ENCODE measurements around the gene RAD9A. TPM values are rescaled to one million over a fixed set of nuclear protein-coding genes. Genes with fewer than 3 reads are reported as not detected.

The RAD9A gene
- total RNA-seq, 3 donors from 2014 or later, result 11.0 to 31.0 (median 24.6) TPM

GRCh38 chr11:67431346-67432249, 39.8 kb downstream of the RAD9A start:
- H3K4me1 ChIP-seq, result peaks cover 0 to 12% of the 10 kb centered on the region in 2 donors

GRCh38 chr11:67432655-67433349, 41.0 kb downstream of the RAD9A start:
- TF ChIP-seq POLR2AphosphoS5 (IDR thresholded peaks at IDR 0.05) (no peak), POLR2A (IDR thresholded peaks at IDR 0.05) (no peak), CTCF (IDR thresholded peaks at IDR 0.05) (no peak)
- no peaks in the 10 kb centered on the region for H3K9me3 ChIP-seq
- peaks cover 0 to 8% of the 10 kb centered on the region in 2 donors for H3K4me1 ChIP-seq
- H3K4me3 ChIP-seq, result no peak overlapping the region
- no peak for DNase-seq (ENCODE audit: low spot score in 2 of 2)
- H3K36me3 ChIP-seq, result no peaks in the 10 kb centered on the region
- intact Hi-C loops (cut with DNase I; ENCODE audit: low total_unique reads), result no loop called here
- H3K27ac ChIP-seq, result no peak overlapping the region
- H3K27me3 ChIP-seq, result no peaks in the 10 kb centered on the region

More at GRCh38 chr11:67431346-67432249, 39.8 kb downstream of the RAD9A start:
- intact Hi-C loops (cut with DNase I; ENCODE audit: low total_unique reads), result no loop called here
- TF ChIP-seq POLR2AphosphoS5 (IDR thresholded peaks at IDR 0.05) (no peak), POLR2A (IDR thresholded peaks at IDR 0.05) (no peak), CTCF (IDR thresholded peaks at IDR 0.05) (no peak)
- Histone ChIP-seq H3K9me3 (no peaks in the 10 kb centered on the region), H3K27me3 (no peaks in the 10 kb centered on the region), H3K36me3 (no peaks in the 10 kb centered on the region), H3K27ac (no peak overlapping the region), H3K4me3 (no peak overlapping the region)
- DNase-seq (ENCODE audit: low spot score in 2 of 2), result no peak

GRCh38 chr11:67433536-67434394, 42.0 kb downstream of the RAD9A start:
- intact Hi-C loops (cut with DNase I; ENCODE audit: low total_unique reads), result no loop called here
- Histone ChIP-seq H3K27me3 (no peaks in the 10 kb centered on the region), H3K4me1 (peaks cover 0 to 8% of the 10 kb centered on the region in 2 donors), H3K36me3 (no peaks in the 10 kb centered on the region), H3K4me3 (no peak overlapping the region), H3K27ac (no peak overlapping the region), H3K9me3 (no peaks in the 10 kb centered on the region)
- no peak for DNase-seq (ENCODE audit: low spot score in 2 of 2)
- TF ChIP-seq POLR2AphosphoS5 (IDR thresholded peaks at IDR 0.05), result no peak
- TF ChIP-seq POLR2A (IDR thresholded peaks at IDR 0.05), result no peak
- no peak for TF ChIP-seq CTCF (IDR thresholded peaks at IDR 0.05)

GRCh38 chr11:67434395-67434881, 42.7 kb downstream of the RAD9A start:
- Histone ChIP-seq H3K4me1 (peaks cover 0 to 2% of the 10 kb centered on the region in 2 donors), H3K27me3 (no peaks in the 10 kb centered on the region), H3K36me3 (no peaks in the 10 kb centered on the region), H3K4me3 (no peak overlapping the region), H3K9me3 (no peaks in the 10 kb centered on the region), H3K27ac (no peak overlapping the region)
- intact Hi-C loops (cut with DNase I; ENCODE audit: low total_unique reads), result no loop called here
- DNase-seq (ENCODE audit: low spot score in 2 of 2), result no peak
- TF ChIP-seq POLR2AphosphoS5 (IDR thresholded peaks at IDR 0.05) (no peak), POLR2A (IDR thresholded peaks at IDR 0.05) (no peak), CTCF (IDR thresholded peaks at IDR 0.05) (no peak)

All from breast epithelium (tissue), 4 donors.